Neural crest cell (in vitro differentiated cells): ENCODE data around the gene DNER. TPM values are rescaled to one million over a fixed set of nuclear protein-coding genes. Genes with fewer than 3 reads are reported as not detected.
A peak's percentile ranks its signal among the peaks of the same experiment; 100 is the strongest.
"Not testable (repeated sequence)": the region's sequence is repeated elsewhere in the genome, so short reads cannot be mapped to it uniquely, and the experiment has no call there.

ENCODE experiments used
- DNase-seq: peaks from one replicate; pipeline ENCODE4 v3.0.0; 2021; ENCODE audit warnings: low read depth, mixed read lengths, low spot score
- H3K27ac Mint-ChIP-seq: one replicate; pipeline ENCODE4 v1.8.0; 2021; ENCODE audit warnings: mild to moderate bottlenecking, mixed read lengths; ENCODE audit not compliant: unreplicated experiment
- H3K27me3 Mint-ChIP-seq: 2 replicates; pipeline ENCODE4 v1.8.0; 2021; ENCODE audit warnings: low read depth, mild to moderate bottlenecking, mixed read lengths
- H3K36me3 Mint-ChIP-seq: 2 replicates; pipeline ENCODE4 v1.8.0; 2021; ENCODE audit warnings: low read depth, mild to moderate bottlenecking, mixed read lengths
- H3K4me1 Mint-ChIP-seq: 2 replicates; pipeline ENCODE4 v1.8.0; 2021; ENCODE audit warnings: mixed read lengths
- H3K4me3 Mint-ChIP-seq: one replicate; pipeline ENCODE4 v1.8.0; 2021; ENCODE audit warnings: mild to moderate bottlenecking, mixed read lengths
- H3K9me3 Mint-ChIP-seq: 2 replicates; pipeline ENCODE4 v1.8.0; 2021; ENCODE audit warnings: mixed read lengths
- CTCF ChIP-seq: fragments of 200-600 bp; sonication (generic); conservative IDR thresholded peaks from 2 replicates; pipeline ENCODE4 v1.5.0; 2021; ENCODE audit warnings: antibody characterized with exemption, mild to moderate bottlenecking
- long read RNA-seq: library from polyadenylated mRNA; unstranded; transcript quantifications from one replicate; pipeline ENCODE4 v2.0.0, GENCODE V29; 2020
- total RNA-seq: library from RNA; stranded (reverse); gene quantifications from 2 replicates; pipeline ENCODE4 v1.2.1, GENCODE V29; 2021

Gene DNER
- total RNA-seq: 4.0 and 4.1 TPM in 2 replicates
- long read RNA-seq, partial matches to known transcripts: 2 of 3 reads
- long read RNA-seq, other reads (novel, unspliced or antisense): 0 of 3 reads

DNA sequence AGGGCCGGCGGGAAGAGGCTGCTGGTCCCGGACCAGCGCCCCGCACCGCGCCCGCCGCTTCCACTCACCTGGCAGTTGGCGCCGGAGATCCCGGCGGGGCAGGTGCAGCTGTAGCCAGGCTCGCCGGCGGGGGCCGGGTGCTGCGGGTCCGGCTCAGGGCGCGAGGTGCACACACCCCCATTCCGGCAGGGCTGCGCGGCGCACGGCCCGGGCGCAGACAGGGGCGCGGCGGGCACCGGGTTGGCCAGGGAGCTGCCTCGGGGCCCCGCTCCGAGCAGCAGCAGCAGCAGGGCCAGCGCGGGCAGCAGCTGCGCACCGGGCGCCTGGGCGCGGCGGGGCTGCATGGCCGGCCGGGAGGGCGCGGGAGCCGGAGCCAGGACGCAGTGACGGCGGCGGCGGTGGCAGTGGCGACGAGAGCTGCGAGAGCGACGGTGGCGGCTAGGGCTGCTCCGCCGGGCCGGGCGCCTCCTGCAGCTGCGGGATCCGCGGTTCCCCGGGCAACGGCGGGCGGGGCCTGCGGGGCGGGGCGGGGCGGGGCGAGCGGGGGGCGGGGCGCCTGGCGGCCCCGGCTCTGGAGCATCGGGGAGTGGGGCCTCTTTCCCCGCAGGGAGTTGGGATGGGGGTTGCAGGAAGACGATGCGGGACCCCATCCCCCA lies at the start of gene DNER:
DNER (minus strand) TSS at position 476 of the 656 bp plus-strand sequence; CDS start at position 344, 132 bp downstream.
- H3K27me3 Mint-ChIP-seq: peaks cover 88% of the 10 kb centered on the region
- TF ChIP-seq CTCF: no peak
- H3K27ac Mint-ChIP-seq: no peak within 1 kb of the TSS
- no peaks in the 10 kb centered on the region for H3K36me3 Mint-ChIP-seq
- DNase-seq: peak; percentile 47
- no peaks in the 10 kb centered on the region for H3K9me3 Mint-ChIP-seq
- H3K4me1 Mint-ChIP-seq: peaks cover 8% of the 10 kb centered on the region
- H3K4me3 Mint-ChIP-seq: peak within 1 kb of the TSS; percentile 87

DNA sequence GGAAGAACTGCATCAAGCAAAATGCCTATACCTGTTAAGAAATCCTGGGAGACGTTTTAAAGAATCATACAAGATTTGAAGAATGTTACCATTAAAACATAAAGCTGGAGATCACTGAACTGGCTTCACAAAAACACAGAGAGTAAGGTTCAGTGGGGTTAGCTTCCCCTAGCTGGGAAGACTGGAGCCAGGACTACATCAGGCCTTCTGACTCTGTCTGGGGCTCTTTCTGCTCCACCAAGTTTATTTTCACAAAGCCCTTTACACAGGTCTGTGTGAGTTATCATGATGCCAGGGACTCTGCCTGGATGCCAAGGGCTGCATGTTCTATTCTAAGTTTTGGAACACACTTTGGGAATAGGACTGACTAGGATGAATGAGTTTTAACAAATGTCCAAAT lies 47.3 kb upstream of the DNER start:
- DNase-seq: no peak
- H3K36me3 Mint-ChIP-seq: peaks cover 27% of the 10 kb centered on the region
- no peak overlapping the region for H3K27ac Mint-ChIP-seq
- no peak for TF ChIP-seq CTCF
- no peak overlapping the region for H3K4me3 Mint-ChIP-seq
- no peaks in the 10 kb centered on the region for H3K27me3 Mint-ChIP-seq
- peaks cover 2% of the 10 kb centered on the region for H3K9me3 Mint-ChIP-seq
- H3K4me1 Mint-ChIP-seq: peaks cover 17% of the 10 kb centered on the region

DNA sequence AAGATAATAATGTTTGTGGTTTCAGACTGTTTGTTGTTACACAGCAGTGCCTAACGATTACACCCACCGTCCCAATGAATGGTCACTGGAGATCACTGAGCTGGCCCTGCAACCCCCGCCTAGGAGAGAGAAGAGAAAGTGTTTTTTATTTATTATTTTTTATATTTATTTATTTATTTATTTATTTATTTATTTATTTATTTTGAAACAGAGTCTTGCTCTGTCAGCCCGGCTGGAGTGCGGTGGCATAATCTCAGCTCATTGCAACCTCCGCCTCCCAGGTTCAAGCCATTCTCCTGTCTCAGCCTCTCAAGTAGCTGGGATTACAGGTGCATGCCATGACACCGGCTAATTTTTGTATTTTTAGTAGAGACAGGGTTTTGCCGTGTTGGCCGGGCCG lies 43.1 kb upstream of the DNER start:
- not testable (repeated sequence) for H3K9me3 Mint-ChIP-seq, H3K27ac Mint-ChIP-seq, DNase-seq, H3K27me3 Mint-ChIP-seq, H3K4me3 Mint-ChIP-seq, H3K4me1 Mint-ChIP-seq
- H3K36me3 Mint-ChIP-seq: peaks cover 10% of the 10 kb centered on the region

- no peak for TF ChIP-seq CTCF
- Mint-ChIP-seq H3K9me3 (peaks cover 6% of the 10 kb centered on the region), H3K36me3 (no peaks in the 10 kb centered on the region), H3K4me3 (no peak overlapping the region), H3K4me1 (no peaks in the 10 kb centered on the region), H3K27me3 (no peaks in the 10 kb centered on the region), H3K27ac (no peak overlapping the region)
- no peak for DNase-seq
These were observed 38.8 kb upstream of the DNER start for GRCh38 chr2:229752970-229753729.

DNA sequence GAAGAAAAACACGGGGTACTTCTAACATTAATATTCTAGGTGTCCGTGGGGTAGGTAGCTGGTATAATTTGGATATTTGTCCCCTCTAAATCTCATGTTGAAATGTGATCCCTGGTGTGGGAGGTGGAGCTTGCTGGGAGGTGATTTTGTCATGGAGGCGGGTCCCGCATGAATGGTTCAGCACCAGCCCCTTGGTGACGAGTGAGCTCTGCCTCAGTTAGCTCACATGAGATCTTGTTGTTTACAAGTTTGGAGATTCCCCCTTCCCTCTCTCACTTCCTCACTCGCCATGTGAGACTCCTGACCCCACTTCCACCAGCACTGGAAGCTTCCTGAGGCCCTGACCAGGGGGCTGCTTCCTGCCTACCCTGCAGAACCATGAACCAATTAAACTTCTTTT lies 35.4 kb upstream of the DNER start:
- H3K4me1 Mint-ChIP-seq: no peaks in the 10 kb centered on the region
- H3K4me3 Mint-ChIP-seq: no peak overlapping the region
- H3K36me3 Mint-ChIP-seq: no peaks in the 10 kb centered on the region
- H3K27ac Mint-ChIP-seq: no peak overlapping the region
- H3K27me3 Mint-ChIP-seq: no peaks in the 10 kb centered on the region
- peaks cover 2% of the 10 kb centered on the region for H3K9me3 Mint-ChIP-seq
- DNase-seq: no peak
- no peak for TF ChIP-seq CTCF

GRCh38 chr2:229748950-229749349 lies 34.6 kb upstream of the DNER start:
- Mint-ChIP-seq H3K36me3 (no peaks in the 10 kb centered on the region), H3K27ac (no peak overlapping the region), H3K27me3 (no peaks in the 10 kb centered on the region), H3K4me3 (no peak overlapping the region), H3K9me3 (peaks cover 5% of the 10 kb centered on the region), H3K4me1 (no peaks in the 10 kb centered on the region)
- no peak for DNase-seq
- TF ChIP-seq CTCF: no peak

- H3K9me3 Mint-ChIP-seq: peaks cover 14% of the 10 kb centered on the region
- H3K27ac Mint-ChIP-seq, H3K4me1 Mint-ChIP-seq, DNase-seq, H3K4me3 Mint-ChIP-seq, H3K27me3 Mint-ChIP-seq: not testable (repeated sequence)
- peaks cover 14% of the 10 kb centered on the region for H3K36me3 Mint-ChIP-seq
These were observed 28.3 kb upstream of the DNER start for GRCh38 chr2:229742691-229743090.
